Nephron (organoid): ENCODE results near the gene SPR.

Source experiments
- H3K27ac Mint-ChIP-seq, 3 experiments: 2 replicates each; pipeline ENCODE4 v1.8.0; 2020; ENCODE audit warnings: mixed read lengths in 3 of 3, mild to moderate bottlenecking in 2 of 3, moderate library complexity in 1 of 3
- H3K27me3 Mint-ChIP-seq: 2 replicates; pipeline ENCODE4 v1.8.0; 2021; ENCODE audit warnings: low read depth, mild to moderate bottlenecking, moderate library complexity, mixed read lengths
- H3K36me3 Mint-ChIP-seq: 2 replicates; pipeline ENCODE4 v1.8.0; 2020; ENCODE audit warnings: low read depth, mixed read lengths
- H3K4me1 Mint-ChIP-seq: 2 replicates; pipeline ENCODE4 v1.8.0; 2020; ENCODE audit warnings: mixed read lengths
- H3K4me3 Mint-ChIP-seq, 3 experiments: 2 replicates each; pipeline ENCODE4 v1.8.0; 2020; ENCODE audit warnings: mild to moderate bottlenecking in 3 of 3, mixed read lengths in 3 of 3, moderate library complexity in 2 of 3
- H3K9me3 Mint-ChIP-seq: 2 replicates; pipeline ENCODE4 v1.8.0; 2020; ENCODE audit warnings: mixed read lengths
- TF ChIP-seq, protein P1 (sequence below), 3 experiments: fragments of 200-600 bp; sonication (generic); IDR thresholded peaks; one replicate each; pipeline ENCODE4 v1.5.0; 2021; ENCODE audit warnings: antibody characterized with exemption in 3 of 3; ENCODE audit not compliant: unreplicated experiment in 3 of 3

SPR gene

GRCh38 chr2:72887032-72887739 is at the start of gene SPR:
SPR (plus strand) TSS chr2:72887408; CDS start chr2:72887433, 25 bp downstream.
- H3K36me3 Mint-ChIP-seq = no peaks in the 10 kb centered on the region
- H3K27ac Mint-ChIP-seq = no peak within 1 kb of the TSS
- TF ChIP-seq, protein P1, sequence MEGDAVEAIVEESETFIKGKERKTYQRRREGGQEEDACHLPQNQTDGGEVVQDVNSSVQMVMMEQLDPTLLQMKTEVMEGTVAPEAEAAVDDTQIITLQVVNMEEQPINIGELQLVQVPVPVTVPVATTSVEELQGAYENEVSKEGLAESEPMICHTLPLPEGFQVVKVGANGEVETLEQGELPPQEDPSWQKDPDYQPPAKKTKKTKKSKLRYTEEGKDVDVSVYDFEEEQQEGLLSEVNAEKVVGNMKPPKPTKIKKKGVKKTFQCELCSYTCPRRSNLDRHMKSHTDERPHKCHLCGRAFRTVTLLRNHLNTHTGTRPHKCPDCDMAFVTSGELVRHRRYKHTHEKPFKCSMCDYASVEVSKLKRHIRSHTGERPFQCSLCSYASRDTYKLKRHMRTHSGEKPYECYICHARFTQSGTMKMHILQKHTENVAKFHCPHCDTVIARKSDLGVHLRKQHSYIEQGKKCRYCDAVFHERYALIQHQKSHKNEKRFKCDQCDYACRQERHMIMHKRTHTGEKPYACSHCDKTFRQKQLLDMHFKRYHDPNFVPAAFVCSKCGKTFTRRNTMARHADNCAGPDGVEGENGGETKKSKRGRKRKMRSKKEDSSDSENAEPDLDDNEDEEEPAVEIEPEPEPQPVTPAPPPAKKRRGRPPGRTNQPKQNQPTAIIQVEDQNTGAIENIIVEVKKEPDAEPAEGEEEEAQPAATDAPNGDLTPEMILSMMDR (IDR thresholded peaks at IDR 0.05; ENCODE audit: unreplicated experiment in 3 of 3) = no peak
- peak within 1 kb of the TSS; percentile 83 to 86 (median 86) for H3K4me3 Mint-ChIP-seq
- H3K27me3 Mint-ChIP-seq = peaks cover 77% of the 10 kb centered on the region
- H3K4me1 Mint-ChIP-seq = no peaks in the 10 kb centered on the region
- H3K9me3 Mint-ChIP-seq = no peaks in the 10 kb centered on the region

- Mint-ChIP-seq H3K27ac (no peak overlapping the region), H3K9me3 (no peaks in the 10 kb centered on the region), H3K36me3 (no peaks in the 10 kb centered on the region), H3K4me3 (no peak overlapping the region), H3K27me3 (peaks cover 11% of the 10 kb centered on the region), H3K4me1 (no peaks in the 10 kb centered on the region)
- TF ChIP-seq, protein P1 (IDR thresholded peaks at IDR 0.05; ENCODE audit: unreplicated experiment in 3 of 3) = no peak
Measured at GRCh38 chr2:72840066-72840465, 47.1 kb upstream of the SPR start.

DNA sequence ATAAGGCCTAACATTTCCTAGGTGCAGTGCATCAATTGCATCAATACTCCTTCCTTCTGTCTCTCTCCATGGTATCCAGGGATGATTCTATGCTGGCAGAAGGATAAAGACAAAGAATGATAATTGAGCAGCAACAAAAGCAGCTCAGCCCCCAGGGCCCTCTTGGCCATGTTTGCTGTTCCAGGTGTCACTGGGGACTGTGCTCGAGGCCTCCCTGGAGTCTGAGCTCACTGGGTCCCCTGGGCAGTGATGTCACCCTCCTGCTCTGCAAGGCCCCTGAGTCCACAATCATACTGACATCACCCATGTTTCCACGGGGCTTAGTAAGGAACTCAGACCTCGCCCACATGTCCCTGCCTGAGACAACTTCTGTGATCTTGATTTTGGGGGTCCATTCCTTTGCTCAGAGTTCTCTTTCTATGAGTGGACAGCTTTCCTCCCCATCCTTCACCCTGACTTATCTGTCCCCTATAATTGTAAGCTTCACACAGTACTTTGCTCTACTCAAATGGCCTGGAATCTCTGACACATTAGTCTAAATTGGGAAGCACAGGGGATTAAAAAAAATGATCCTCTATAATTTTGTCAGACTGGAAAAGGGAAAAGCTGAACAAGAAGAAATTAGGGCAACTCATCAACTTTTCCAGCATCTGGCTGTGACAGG is 45.6 kb upstream of the SPR start:
- H3K4me3 Mint-ChIP-seq = no peak overlapping the region
- H3K4me1 Mint-ChIP-seq = no peaks in the 10 kb centered on the region

GRCh38 chr2:72843301-72843700 is 43.9 kb upstream of the SPR start:
- Mint-ChIP-seq H3K36me3 (no peaks in the 10 kb centered on the region), H3K4me1 (no peaks in the 10 kb centered on the region), H3K9me3 (no peaks in the 10 kb centered on the region), H3K4me3 (no peak overlapping the region), H3K27me3 (no peaks in the 10 kb centered on the region), H3K27ac (no peak overlapping the region)
- TF ChIP-seq, protein P1 (IDR thresholded peaks at IDR 0.05; ENCODE audit: unreplicated experiment in 3 of 3) = no peak

More for the DNA sequence above, 45.6 kb upstream of the SPR start:
- Mint-ChIP-seq H3K9me3 (no peaks in the 10 kb centered on the region), H3K27me3 (no peaks in the 10 kb centered on the region), H3K27ac (no peak overlapping the region), H3K36me3 (no peaks in the 10 kb centered on the region)
- TF ChIP-seq, protein P1 (IDR thresholded peaks at IDR 0.05; ENCODE audit: unreplicated experiment in 3 of 3) = no peak

- no peaks in the 10 kb centered on the region for H3K36me3 Mint-ChIP-seq
- TF ChIP-seq, protein P1 (IDR thresholded peaks at IDR 0.05; ENCODE audit: unreplicated experiment in 3 of 3) = no peak
- no peak overlapping the region for H3K27ac Mint-ChIP-seq
- no peaks in the 10 kb centered on the region for H3K4me1 Mint-ChIP-seq
- peaks cover 8% of the 10 kb centered on the region for H3K27me3 Mint-ChIP-seq
- H3K4me3 Mint-ChIP-seq = no peak overlapping the region
- no peaks in the 10 kb centered on the region for H3K9me3 Mint-ChIP-seq
Measured at GRCh38 chr2:72846171-72847095, 40.8 kb upstream of the SPR start.
